ENCODE measurements around the gene SLC6A9. TPM values are rescaled to one million over a fixed set of nuclear protein-coding genes. Genes with fewer than 3 reads are reported as not detected.

The SLC6A9 gene
- total RNA-seq, 1 donor from 2014 or later, result 4.0 TPM

GRCh38 chr1:44048532-44049215 is 17.4 kb upstream of the SLC6A9 start:
- intact Hi-C loops (cut with micrococcal nuclease), result no loop called here

- intact Hi-C loops (cut with micrococcal nuclease), result loop anchor here (1.0 kb wide), 3 partner anchors 42 to 518 kb away; no protein-coding TSS in a partner anchor
Observed at GRCh38 chr1:44047131-44047530, 15.9 kb upstream of the SLC6A9 start.

GRCh38 chr1:44045064-44045463 is 13.8 kb upstream of the SLC6A9 start:
- intact Hi-C loops (cut with micrococcal nuclease), result no loop called here

- intact Hi-C loops (cut with micrococcal nuclease), result no loop called here
Observed at GRCh38 chr1:44044071-44044801, 13.0 kb upstream of the SLC6A9 start.

GRCh38 chr1:44043176-44044070 is 12.2 kb upstream of the SLC6A9 start:
- intact Hi-C loops (cut with micrococcal nuclease), result no loop called here

- intact Hi-C loops (cut with micrococcal nuclease), result no loop called here
Observed at GRCh38 chr1:44040846-44041245, 9.6 kb upstream of the SLC6A9 start.

- intact Hi-C loops (cut with micrococcal nuclease), result no loop called here
Observed at GRCh38 chr1:44040418-44040817, 9.2 kb upstream of the SLC6A9 start.

- intact Hi-C loops (cut with micrococcal nuclease), result loop anchor here (5.0 to 10.0 kb wide), 2 partner anchors 107 to 1646 kb away; partner anchors contain the start of genes ARTN, GPBP1L1 and TMEM69
Observed at GRCh38 chr1:44038876-44039657, 7.8 kb upstream of the SLC6A9 start.

GRCh38 chr1:44037154-44037553 is 5.9 kb upstream of the SLC6A9 start:
- intact Hi-C loops (cut with micrococcal nuclease), result loop anchor here (5.0 to 10.0 kb wide), 2 partner anchors 105 to 1648 kb away; partner anchors contain the start of genes ARTN, GPBP1L1 and TMEM69

- intact Hi-C loops (cut with micrococcal nuclease), result loop anchor here (1.0 to 10.0 kb wide), 5 partner anchors 31 to 1648 kb away; partner anchors contain the start of genes ARTN, GPBP1L1 and TMEM69
Observed at GRCh38 chr1:44036409-44037139, 5.3 kb upstream of the SLC6A9 start.

GRCh38 chr1:44035726-44036408 is 4.6 kb upstream of the SLC6A9 start:
- intact Hi-C loops (cut with micrococcal nuclease), result loop anchor here (1.0 to 10.0 kb wide), 5 partner anchors 31 to 1649 kb away; partner anchors contain the start of genes ARTN, GPBP1L1 and TMEM69

GRCh38 chr1:44034976-44035716 is 3.9 kb upstream of the SLC6A9 start:
- intact Hi-C loops (cut with micrococcal nuclease), result loop anchor here (5.0 to 10.0 kb wide), 3 partner anchors 103 to 1650 kb away; partner anchors contain the start of genes ARTN, GPBP1L1, ST3GAL3 and TMEM69

- intact Hi-C loops (cut with micrococcal nuclease), result loop anchor here (5.0 to 10.0 kb wide), 2 partner anchors 327 to 1650 kb away; partner anchors contain the start of genes GPBP1L1, ST3GAL3 and TMEM69
Observed at GRCh38 chr1:44034423-44034822, 3.2 kb upstream of the SLC6A9 start.

GRCh38 chr1:44033756-44034155 is 2.5 kb upstream of the SLC6A9 start:
- intact Hi-C loops (cut with micrococcal nuclease), result loop anchor here (5.0 to 10.0 kb wide), 2 partner anchors 326 to 1651 kb away; partner anchors contain the start of genes GPBP1L1, ST3GAL3 and TMEM69

- intact Hi-C loops (cut with micrococcal nuclease), result loop anchor here (5.0 to 10.0 kb wide), 2 partner anchors 326 to 1652 kb away; partner anchors contain the start of genes GPBP1L1, ST3GAL3 and TMEM69
Observed at GRCh38 chr1:44033041-44033575, 1.8 kb upstream of the SLC6A9 start.

GRCh38 chr1:44032170-44032790 is 1.0 kb upstream of the SLC6A9 start:
- intact Hi-C loops (cut with micrococcal nuclease), result loop anchor here (5.0 to 10.0 kb wide), 2 partner anchors 325 to 1653 kb away; partner anchors contain the start of genes GPBP1L1, ST3GAL3 and TMEM69
